PC-3 (cell line): ENCODE results near the gene DEFB114. TPM values are rescaled to one million over a fixed set of nuclear protein-coding genes. Genes with fewer than 3 reads are reported as not detected.

Experiments
- ATAC-seq: fragments of 200-7000 bp; cut with Tn5 transposase; 2 replicates; pipeline ENCODE4 v1.9.1; 2020; ENCODE audit warnings: mild to moderate bottlenecking, moderate library complexity
- BruUV-seq: library from RNA; stranded (reverse); fragments of 400-500 nt; replicated peaks from 2 replicates; lab custom pipeline; 2021; lab: Mats Ljungman, UMichigan
- CTCF ChIA-PET: fragments of 300-600 bp; sonication (Branson Sonifier 250); formaldehyde crosslinking; loops from one replicate; lab custom pipeline; 2022; ENCODE audit warnings: antibody characterized with exemption; lab: Charles Lee
- POLR2A ChIA-PET: fragments of 300-600 bp; sonication (Branson Sonifier 250); formaldehyde crosslinking; loops from one replicate; lab custom pipeline; 2022; ENCODE audit warnings: antibody characterized with exemption; ENCODE audit not compliant: unreplicated experiment; lab: Charles Lee
- DNase-seq: peaks from one replicate; pipeline ENCODE4 v3.0.0-alpha.2; 2015
- H2AFZ ChIP-seq: fragments of 300-600 bp; sonication (generic); 2 replicates; pipeline ENCODE4 v1.6.0; 2016; ENCODE audit warnings: antibody characterized with exemption, low read length
- H3F3A ChIP-seq: fragments of 300-600 bp; sonication (generic); one replicate; pipeline ENCODE4 v1.6.0; 2017; ENCODE audit warnings: antibody characterized with exemption, low read length, control low read depth, mild to moderate bottlenecking; ENCODE audit not compliant: unreplicated experiment
- H3K27ac ChIP-seq: fragments of 300-600 bp; sonication (generic); 2 replicates; pipeline ENCODE4 v1.5.1; 2016; ENCODE audit warnings: mild to moderate bottlenecking, low read length
- H3K27me3 ChIP-seq: fragments of 300-600 bp; sonication (generic); 2 replicates; pipeline ENCODE4 v1.6.1; 2016; ENCODE audit warnings: low read length, mixed read lengths
- H3K36me3 ChIP-seq: fragments of 300-600 bp; sonication (generic); 2 replicates; pipeline ENCODE4 v1.6.1; 2016; ENCODE audit warnings: low read depth, mixed run types, low read length, mixed read lengths
- H3K4me1 ChIP-seq: fragments of 300-600 bp; sonication (generic); 2 replicates; pipeline ENCODE4 v1.5.1; 2016; ENCODE audit warnings: low read length; ENCODE audit not compliant: insufficient read depth
- H3K4me2 ChIP-seq: fragments of 300-600 bp; sonication (generic); 2 replicates; pipeline ENCODE4 v1.6.0; 2016; ENCODE audit warnings: low read length
- H3K4me3 ChIP-seq: fragments of 300-600 bp; sonication (generic); 2 replicates; pipeline ENCODE4 v1.5.1; 2016; ENCODE audit warnings: mild to moderate bottlenecking, low read length, mixed read lengths
- H3K79me2 ChIP-seq: fragments of 300-600 bp; sonication (generic); 2 replicates; pipeline ENCODE4 v1.6.1; 2017; ENCODE audit warnings: low read length, mixed read lengths
- H3K9ac ChIP-seq: fragments of 300-600 bp; sonication (generic); 2 replicates; pipeline ENCODE4 v1.6.0; 2016; ENCODE audit warnings: mild to moderate bottlenecking, low read length
- H3K9me2 ChIP-seq: fragments of 300-600 bp; sonication (generic); replicated peaks from 2 replicates; pipeline ENCODE4 v1.6.1; 2016; ENCODE audit warnings: mixed run types, low read length, mixed read lengths
- H3K9me3 ChIP-seq: fragments of 300-600 bp; sonication (generic); 2 replicates; pipeline ENCODE4 v1.6.1; 2016; ENCODE audit warnings: low read length, mixed read lengths
- H4K20me1 ChIP-seq: fragments of 300-600 bp; sonication (generic); 2 replicates; pipeline ENCODE4 v1.6.1; 2016; ENCODE audit warnings: low read length, mixed read lengths
- EZH2 ChIP-seq: fragments of 300-600 bp; sonication (generic); IDR thresholded peaks from one replicate; pipeline ENCODE4 v1.6.1; 2017; ENCODE audit warnings: antibody characterized with exemption, mild to moderate bottlenecking, low read length; ENCODE audit not compliant: unreplicated experiment
- EZH2phosphoT487 ChIP-seq: fragments of 300-600 bp; sonication (generic); IDR thresholded peaks from 2 replicates; pipeline ENCODE4 v1.6.1; 2018; ENCODE audit warnings: mild to moderate bottlenecking, antibody characterized with exemption, low read length, borderline replicate concordance
- intact Hi-C: fragments of 100-400 bp; cut with micrococcal nuclease; formaldehyde crosslinking; loops from 2 replicates; pipeline ENCODE4 v1.9.0; 2023
- total RNA-seq: library from RNA; depleted of rRNA; stranded (reverse); fragments of >200 nt; gene quantifications from 2 replicates; pipeline ENCODE4 v1.2.3, GENCODE V29; 2014
- TF ChIP-seq, protein P1 (sequence below): fragments of 300-600 bp; sonication (generic); conservative IDR thresholded peaks from 2 replicates; pipeline ENCODE4 v1.5.1; 2017; ENCODE audit warnings: antibody characterized with exemption, low read depth, mild to moderate bottlenecking, low read length

Gene DEFB114
- total RNA-seq, 1 experiment from 2014 or later: not detected

DNA sequence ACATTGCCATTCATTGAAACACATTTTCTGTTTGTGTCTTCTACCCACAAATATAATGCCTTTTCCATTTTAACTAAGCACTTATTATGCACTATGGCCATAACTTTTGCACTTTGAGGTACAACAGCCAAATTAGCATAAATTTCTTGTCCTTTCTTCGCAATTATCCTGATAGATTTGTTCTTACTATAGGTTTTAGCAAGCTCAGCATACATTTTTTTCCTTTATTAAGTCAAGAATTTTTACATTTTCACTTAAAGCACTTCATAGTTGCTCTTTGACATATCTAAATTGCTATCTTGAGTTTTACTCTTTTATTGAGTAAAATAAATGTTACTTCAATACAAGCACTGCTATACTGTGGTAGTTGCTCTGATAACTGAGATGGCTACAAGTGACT lies 5.8 kb downstream of the DEFB114 start:
- CTCF ChIA-PET: no interaction called here
- H3K9me3 ChIP-seq: no peaks in the 10 kb centered on the region
- no peaks in the 10 kb centered on the region for H3K4me1 ChIP-seq
- POLR2A ChIA-PET: no interaction called here
- TF ChIP-seq EZH2 (no peak), EZH2phosphoT487 (no peak)
- TF ChIP-seq, protein P1, sequence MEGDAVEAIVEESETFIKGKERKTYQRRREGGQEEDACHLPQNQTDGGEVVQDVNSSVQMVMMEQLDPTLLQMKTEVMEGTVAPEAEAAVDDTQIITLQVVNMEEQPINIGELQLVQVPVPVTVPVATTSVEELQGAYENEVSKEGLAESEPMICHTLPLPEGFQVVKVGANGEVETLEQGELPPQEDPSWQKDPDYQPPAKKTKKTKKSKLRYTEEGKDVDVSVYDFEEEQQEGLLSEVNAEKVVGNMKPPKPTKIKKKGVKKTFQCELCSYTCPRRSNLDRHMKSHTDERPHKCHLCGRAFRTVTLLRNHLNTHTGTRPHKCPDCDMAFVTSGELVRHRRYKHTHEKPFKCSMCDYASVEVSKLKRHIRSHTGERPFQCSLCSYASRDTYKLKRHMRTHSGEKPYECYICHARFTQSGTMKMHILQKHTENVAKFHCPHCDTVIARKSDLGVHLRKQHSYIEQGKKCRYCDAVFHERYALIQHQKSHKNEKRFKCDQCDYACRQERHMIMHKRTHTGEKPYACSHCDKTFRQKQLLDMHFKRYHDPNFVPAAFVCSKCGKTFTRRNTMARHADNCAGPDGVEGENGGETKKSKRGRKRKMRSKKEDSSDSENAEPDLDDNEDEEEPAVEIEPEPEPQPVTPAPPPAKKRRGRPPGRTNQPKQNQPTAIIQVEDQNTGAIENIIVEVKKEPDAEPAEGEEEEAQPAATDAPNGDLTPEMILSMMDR: no peak
- DNase-seq (no peak), ATAC-seq (no peak)
- H2AFZ ChIP-seq: no peak overlapping the region
- peaks cover 9% of the 10 kb centered on the region; the same call in 1 of the 2 replicates for H3K27me3 ChIP-seq
- H3K9ac ChIP-seq: no peak overlapping the region
- H3K4me3 ChIP-seq: no peak overlapping the region
- BruUV-seq: no TSS peak
- no peaks in the 10 kb centered on the region for H4K20me1 ChIP-seq
- H3K9me2 ChIP-seq: no peaks in the 10 kb centered on the region
- intact Hi-C loops: no loop called here
- no peaks in the 10 kb centered on the region for H3F3A ChIP-seq
- no peak overlapping the region for H3K27ac ChIP-seq
- no peaks in the 10 kb centered on the region for H3K79me2 ChIP-seq
- no peaks in the 10 kb centered on the region for H3K36me3 ChIP-seq
- no peak overlapping the region for H3K4me2 ChIP-seq

DNA sequence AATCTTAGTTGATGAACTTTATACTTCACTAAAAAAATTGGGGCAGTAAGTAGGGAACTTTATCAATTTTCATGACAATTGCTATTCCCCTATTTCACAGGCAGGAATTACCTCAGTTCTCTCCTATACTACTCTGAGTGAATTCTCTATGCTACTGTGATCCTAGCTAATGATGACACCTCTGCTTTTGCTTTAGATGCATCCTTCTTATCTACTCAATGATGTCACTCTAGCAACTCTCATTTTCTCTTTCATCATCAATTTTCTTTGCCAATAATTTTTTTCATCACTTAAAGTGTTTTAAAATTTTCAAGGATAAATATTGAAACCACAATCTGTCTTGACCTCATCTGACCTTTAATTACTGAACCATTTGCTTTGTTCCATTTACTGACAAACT lies 8.1 kb downstream of the DEFB114 start:
- POLR2A ChIA-PET: no interaction called here
- CTCF ChIA-PET: no interaction called here
- no peaks in the 10 kb centered on the region for H3K9me2 ChIP-seq
- H3F3A ChIP-seq: no peaks in the 10 kb centered on the region
- intact Hi-C loops: no loop called here
- no peak overlapping the region for H3K27ac ChIP-seq
- no peak overlapping the region for H3K9ac ChIP-seq
- ATAC-seq: no peak
- H4K20me1 ChIP-seq: no peaks in the 10 kb centered on the region
- no peaks in the 10 kb centered on the region for H3K36me3 ChIP-seq
- no peak overlapping the region for H2AFZ ChIP-seq
- H3K9me3 ChIP-seq: no peaks in the 10 kb centered on the region
- no peak for DNase-seq
- no peaks in the 10 kb centered on the region for H3K4me1 ChIP-seq
- no peak overlapping the region for H3K4me2 ChIP-seq
- TF ChIP-seq, protein P1: no peak
- no peak for TF ChIP-seq EZH2
- peaks cover 12% of the 10 kb centered on the region; the same call in 1 of the 2 replicates for H3K27me3 ChIP-seq
- no peaks in the 10 kb centered on the region for H3K79me2 ChIP-seq
- no TSS peak for BruUV-seq
- H3K4me3 ChIP-seq: no peak overlapping the region

DNA sequence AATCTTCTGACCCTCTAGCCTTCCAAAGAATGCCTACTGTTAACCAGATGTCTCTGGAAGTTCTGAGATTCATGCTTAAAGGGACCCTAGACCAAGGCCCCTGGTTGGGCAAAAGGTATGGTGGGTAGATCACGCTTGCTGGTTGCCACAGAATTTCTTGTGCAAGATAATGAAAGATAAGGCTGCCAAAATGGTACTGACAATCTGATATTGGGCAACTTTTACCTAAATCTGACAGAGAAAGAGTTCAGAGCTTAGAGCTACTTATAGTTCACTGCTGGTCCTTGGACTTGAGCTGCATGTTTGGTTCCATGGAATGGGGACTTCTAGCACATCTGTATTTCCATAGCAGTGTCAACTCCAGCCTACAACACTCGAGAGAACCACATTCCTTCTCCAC lies 12.0 kb downstream of the DEFB114 start:
- Histone ChIP-seq H3F3A (no peaks in the 10 kb centered on the region), H2AFZ (no peak overlapping the region), H3K79me2 (no peaks in the 10 kb centered on the region), H3K9me3 (no peaks in the 10 kb centered on the region), H4K20me1 (no peaks in the 10 kb centered on the region), H3K4me1 (no peaks in the 10 kb centered on the region), H3K4me3 (no peak overlapping the region), H3K36me3 (no peaks in the 10 kb centered on the region), H3K9ac (no peak overlapping the region), H3K27me3 (peaks cover 12% of the 10 kb centered on the region; the same call in 1 of the 2 replicates), H3K4me2 (no peak overlapping the region), H3K27ac (no peak overlapping the region), H3K9me2 (no peaks in the 10 kb centered on the region)
- intact Hi-C loops: no loop called here
- TF ChIP-seq EZH2phosphoT487: no peak
- no peak for DNase-seq
- no peak for ATAC-seq
- BruUV-seq: no TSS peak
- ChIA-PET CTCF (no interaction called here), POLR2A (no interaction called here)
